Tracheal epithelial cell (primary cell): ENCODE data around the gene MISP3. TPM values are rescaled to one million over a fixed set of nuclear protein-coding genes. Genes with fewer than 3 reads are reported as not detected.

Source experiments
- total RNA-seq: library from RNA; depleted of rRNA; stranded (reverse); fragments of >200 nt; gene quantifications from 2 replicates; pipeline ENCODE4 v1.2.1, GENCODE V29; 2014

The MISP3 gene
- total RNA-seq: 0.64 and 0.72 TPM in 2 replicates

DNA sequence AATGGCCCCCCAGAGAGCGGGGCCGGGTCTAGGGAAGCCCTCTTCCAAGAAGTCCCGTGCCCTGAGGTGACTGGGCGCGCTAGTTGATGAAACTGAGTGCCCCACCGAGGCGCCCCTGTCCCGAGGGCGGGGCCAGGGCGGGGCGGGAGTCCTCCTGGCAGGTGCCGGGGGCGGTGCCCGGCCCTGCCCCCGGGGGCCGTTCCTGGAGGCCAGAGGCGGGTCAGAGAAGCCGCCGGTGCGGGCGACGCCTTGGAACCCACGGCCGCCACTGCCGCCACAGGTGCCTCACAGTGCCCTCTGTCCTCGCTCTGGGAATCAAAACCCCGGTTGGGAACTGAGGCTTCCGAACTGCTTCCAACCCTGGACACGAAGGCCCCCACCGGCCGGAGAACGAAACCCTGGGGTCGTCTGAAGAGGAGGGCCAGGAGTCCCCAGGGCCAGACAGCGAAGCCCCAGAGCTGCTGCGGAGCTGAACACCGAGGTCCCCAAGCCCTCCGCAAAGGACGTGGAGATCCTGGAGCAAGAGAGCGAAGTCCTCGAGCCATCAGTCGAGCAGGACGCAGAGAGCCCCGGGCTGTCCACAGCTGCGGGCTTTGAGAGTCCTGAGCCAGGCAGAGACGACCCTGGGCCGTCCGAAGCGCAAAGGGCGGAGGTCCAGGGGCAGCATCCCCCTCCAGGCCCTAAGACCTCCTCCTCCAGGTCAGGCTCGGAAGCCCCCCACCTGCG, at the start of gene MISP3:
TSS of gene MISP3 (plus strand) at position 252 of the 726 bp plus-strand sequence. CDS start 524 bp downstream, outside the sequence.

DNA sequence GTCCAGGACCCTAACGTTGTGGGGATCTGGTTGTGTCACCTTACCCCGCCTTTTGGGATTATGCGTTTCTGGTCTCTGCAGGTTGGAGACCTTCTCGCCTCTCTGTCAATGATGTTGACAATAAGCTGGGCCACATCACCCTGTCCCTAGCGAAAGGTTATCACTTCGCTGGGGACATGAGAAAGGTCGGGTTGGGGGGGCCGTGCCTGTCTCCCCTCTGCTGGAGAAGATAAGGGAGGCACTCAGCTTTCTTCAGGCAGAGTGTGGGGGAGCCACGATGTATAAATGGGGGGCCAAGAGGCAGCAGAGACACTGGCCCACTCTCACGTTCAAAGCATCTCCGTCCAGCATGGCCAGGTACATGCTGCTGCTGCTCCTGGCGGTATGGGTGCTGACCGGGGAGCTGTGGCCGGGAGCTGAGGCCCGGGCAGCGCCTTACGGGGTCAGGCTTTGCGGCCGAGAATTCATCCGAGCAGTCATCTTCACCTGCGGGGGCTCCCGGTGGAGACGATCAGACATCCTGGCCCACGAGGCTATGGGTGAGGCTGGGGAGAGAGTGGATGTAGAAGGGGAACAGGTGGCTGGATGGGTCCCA, 44.6 kb upstream of the MISP3 start, which contains the start of gene RLN3:
TSS of gene RLN3 (plus strand) at position 293 of the 595 bp plus-strand sequence. CDS start at position 350, 57 bp downstream.

DNA sequence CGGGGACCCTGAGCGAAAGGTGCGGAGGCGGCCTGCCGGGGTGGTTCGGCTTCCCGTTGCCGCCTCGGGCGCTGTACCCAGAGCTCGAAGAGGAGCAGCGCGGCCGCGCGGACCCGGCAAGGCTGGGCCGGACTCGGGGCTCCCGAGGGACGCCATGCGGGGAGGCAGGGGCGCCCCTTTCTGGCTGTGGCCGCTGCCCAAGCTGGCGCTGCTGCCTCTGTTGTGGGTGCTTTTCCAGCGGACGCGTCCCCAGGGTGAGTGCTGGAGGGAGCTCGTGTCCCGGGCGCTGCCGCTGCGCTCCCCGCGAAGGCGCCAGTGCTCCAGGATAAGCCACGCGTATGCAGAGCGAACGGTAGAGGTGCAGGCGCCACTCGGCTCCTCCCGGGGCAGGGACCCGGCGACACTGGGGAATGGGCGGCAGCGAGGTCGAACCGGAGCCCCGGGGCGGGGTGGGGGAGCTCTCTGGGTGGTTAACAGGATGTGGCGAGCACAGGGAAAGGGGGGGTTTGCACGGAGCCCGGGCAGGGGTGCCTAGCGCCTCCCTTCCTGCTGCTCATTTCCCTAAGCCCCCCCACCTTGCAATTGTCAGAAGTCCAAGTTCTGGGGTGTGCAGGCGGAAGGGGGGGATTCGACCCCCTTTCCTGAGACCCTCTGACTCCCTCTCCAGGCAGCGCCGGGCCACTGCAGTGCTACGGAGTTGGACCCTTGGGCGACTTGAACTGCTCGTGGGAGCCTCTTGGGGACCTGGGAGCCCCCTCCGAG, 40.7 kb upstream of the MISP3 start, which contains the start of gene IL27RA:
TSS of gene IL27RA (plus strand) at position 44 of the 762 bp plus-strand sequence. CDS start at position 155, 111 bp downstream.

DNA sequence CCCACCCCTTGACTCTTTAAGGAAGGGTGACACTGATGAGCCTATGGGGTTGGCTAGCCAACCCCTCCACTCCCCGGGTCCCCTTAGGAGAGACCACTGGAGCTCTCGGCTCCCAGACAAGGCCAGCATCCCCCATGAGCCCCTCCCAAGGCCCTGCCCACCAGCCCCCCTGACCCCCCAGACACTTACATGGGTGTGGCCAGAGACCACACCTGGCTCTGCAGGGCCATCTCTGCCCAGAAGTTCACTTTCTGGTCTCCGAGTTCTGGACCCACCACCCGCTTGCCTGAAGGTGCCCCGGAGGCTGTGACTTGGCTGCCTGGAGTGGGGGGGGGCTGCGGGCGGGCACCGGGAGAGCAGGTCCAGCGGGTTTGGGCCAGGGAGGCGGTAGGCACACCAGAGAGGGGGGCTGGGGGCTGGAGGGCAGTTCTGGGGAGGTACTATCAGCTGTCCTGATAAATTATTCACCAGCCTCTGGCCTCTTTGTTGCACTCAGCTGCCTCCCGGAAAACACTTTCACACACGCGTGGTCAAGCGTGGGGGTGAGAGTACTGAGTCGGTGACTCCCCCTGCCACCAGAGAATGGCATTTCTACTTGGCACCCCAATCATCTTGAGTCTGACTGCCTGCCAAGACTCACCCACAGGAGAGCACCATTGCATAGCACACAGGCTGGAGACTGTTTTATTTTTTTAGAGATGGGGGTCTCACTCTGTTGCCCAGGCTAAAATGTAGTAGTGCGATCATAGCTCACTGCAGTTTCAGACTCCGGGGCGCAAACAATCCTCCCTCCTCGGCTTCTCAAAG, 10.6 kb upstream of the MISP3 start, which contains the start of gene PALM3:
TSS of gene PALM3 (minus strand) at position 326 of the 807 bp plus-strand sequence. CDS start at position 230, 96 bp downstream.

DNA sequence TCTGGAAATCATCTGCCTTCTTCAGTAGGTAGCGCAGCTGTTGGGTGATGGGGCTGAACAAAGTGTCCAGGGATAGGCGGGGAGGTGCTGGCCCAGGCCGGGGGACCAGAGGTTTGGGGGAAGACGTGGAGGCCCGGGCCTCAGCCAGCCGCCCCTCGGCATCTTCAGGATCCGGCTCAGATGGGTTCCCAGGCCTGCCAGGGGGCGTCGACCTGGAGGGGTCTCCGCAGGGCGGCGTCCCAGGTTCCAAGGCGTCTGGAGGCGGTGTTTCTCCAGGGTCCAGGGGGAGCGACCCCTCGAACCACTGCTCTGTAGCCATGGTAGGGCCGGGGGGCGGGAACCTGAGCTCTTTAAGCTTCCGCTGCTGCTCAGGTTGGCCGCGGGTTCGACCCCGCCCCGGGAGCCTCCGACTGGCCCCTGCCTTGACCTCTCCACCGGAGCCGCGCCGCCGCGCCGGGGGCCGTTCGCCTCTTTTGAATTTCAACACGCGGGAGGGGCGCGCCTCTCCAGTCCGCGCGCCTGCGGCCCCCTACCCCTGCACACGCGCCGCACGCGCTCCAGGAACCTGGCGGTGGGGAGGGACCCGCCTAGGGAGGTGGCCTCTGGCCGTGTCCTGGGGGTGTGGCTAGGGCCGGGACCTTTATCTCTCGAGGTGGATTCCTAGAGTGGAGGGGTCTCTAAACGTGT, 12.9 kb downstream of the MISP3 start, which contains the start of gene C19orf67:
TSS of gene C19orf67 (minus strand) at position 475 of the 687 bp plus-strand sequence. CDS start at position 319, 156 bp downstream.

DNA sequence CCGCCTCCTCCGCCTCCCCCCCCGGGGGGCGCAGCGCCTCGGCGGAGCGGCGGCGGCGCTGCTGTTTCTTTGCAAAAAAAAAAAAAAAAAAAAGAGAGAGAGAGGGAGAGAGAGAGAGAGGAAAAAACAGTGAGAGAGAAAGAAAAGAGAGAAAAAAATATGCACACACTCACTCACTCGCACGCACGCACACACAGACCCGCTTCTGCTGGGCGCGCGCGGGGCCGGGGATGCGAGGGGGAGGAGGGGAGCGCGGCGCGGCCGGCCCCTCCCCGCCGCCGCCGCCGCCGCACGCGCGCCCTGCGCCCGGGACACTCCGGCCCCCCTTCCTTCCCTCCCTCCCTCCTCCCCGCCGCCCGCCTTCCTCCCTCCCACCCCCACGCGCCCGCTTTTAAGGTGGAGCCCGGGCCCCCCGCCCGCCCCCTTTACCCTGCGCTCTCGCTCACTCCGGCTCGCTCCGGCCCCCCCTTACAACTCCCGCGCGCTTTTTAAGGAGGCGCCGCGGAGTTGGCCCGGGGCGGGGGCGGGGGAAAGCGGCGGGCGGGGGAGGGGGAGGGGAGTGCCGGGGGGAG, 18.0 kb downstream of the MISP3 start, which contains the start of gene SAMD1:
TSS of gene SAMD1 (minus strand) at position 243 of the 572 bp plus-strand sequence.

DNA sequence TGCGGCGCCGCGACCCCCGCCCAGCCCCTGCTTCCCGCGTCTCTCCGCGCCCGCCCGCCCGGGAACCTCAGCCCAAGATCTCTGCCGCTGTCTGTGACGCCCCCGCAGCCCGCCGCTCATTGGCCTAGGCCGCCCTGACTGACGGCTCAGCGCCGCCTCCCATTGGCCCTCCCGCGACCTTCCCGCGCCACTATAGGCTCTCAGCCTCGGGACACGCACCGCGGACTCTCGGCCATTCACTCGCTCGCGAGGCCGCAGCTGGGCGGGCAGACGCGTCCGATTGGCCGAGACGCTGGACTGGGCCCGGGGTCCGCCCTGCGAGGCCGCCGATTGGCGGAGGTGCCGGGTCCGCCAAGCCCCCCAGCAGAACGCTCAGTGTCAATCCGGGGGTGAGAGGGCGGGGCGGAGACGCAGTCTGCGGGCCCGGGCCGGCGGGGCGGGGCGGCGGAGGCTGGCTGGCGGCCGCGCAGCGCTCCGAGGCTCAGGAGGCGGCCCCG, 45.1 kb downstream of the MISP3 start, which contains the start of gene PRKACA:
TSS of gene PRKACA (minus strand) at position 95 of the 497 bp plus-strand sequence. CDS start 215 bp downstream, outside the sequence.

Other genes with a start within 250 kb of the MISP3 start
- gene NANOS3, start 195.7 kb upstream of the MISP3 start, total RNA-seq: 0.96 TPM in 1 of 2 replicates, not detected in the other
- under 0.01 TPM in 1 of 2 replicates, not detected in the other for gene BRME1, start 166.7 kb upstream of the MISP3 start, total RNA-seq
- gene CC2D1A, start 166.6 kb upstream of the MISP3 start, total RNA-seq: 9.6 and 10.9 TPM in 2 replicates
- 0.21 and 0.72 TPM in 2 replicates for gene PODNL1, start 134.4 kb upstream of the MISP3 start, total RNA-seq
- gene DCAF15, start 120.3 kb upstream of the MISP3 start, total RNA-seq: 4.0 and 7.0 TPM in 2 replicates
- gene RFX1, start 66.5 kb upstream of the MISP3 start, total RNA-seq: 1.2 and 1.9 TPM in 2 replicates
- not detected in 2 replicates for gene RLN3, start 44.6 kb upstream of the MISP3 start, total RNA-seq
- gene IL27RA, start 41.0 kb upstream of the MISP3 start, total RNA-seq: 1.3 and 8.7 TPM in 2 replicates
- not detected in 2 replicates for gene PALM3, start 10.7 kb upstream of the MISP3 start, total RNA-seq
- gene C19orf67, start 13.0 kb downstream of the MISP3 start, total RNA-seq: 0.48 TPM in 1 of 2 replicates, not detected in the other
- gene SAMD1, start 18.0 kb downstream of the MISP3 start, total RNA-seq: 23.1 and 43.7 TPM in 2 replicates
- 18.8 and 28.6 TPM in 2 replicates for gene PRKACA, start 45.0 kb downstream of the MISP3 start, total RNA-seq
- 1.7 TPM in 1 of 2 replicates, not detected in the other for gene ASF1B, start 63.8 kb downstream of the MISP3 start, total RNA-seq
- gene ADGRL1, start 133.4 kb downstream of the MISP3 start, total RNA-seq: 2.8 and 4.1 TPM in 2 replicates